ENCODE results near the gene UNC93A.

The UNC93A gene

GRCh38 chr6:167267921-167268401 is 23.2 kb upstream of the UNC93A start:
- no peak for ATAC-seq
- TF ChIP-seq ZC3H10 (CRISPR knock-in tag; IDR thresholded peaks at IDR 0.05) (no peak), SNAI2 (CRISPR knock-in tag; IDR thresholded peaks at IDR 0.05) (no peak), ZFP3 (CRISPR knock-in tag; IDR thresholded peaks at IDR 0.05) (no peak), ESRRG (CRISPR knock-in tag; IDR thresholded peaks at IDR 0.05) (no peak), ZNF8 (CRISPR knock-in tag; IDR thresholded peaks at IDR 0.05) (no peak), PATZ1 (CRISPR knock-in tag; IDR thresholded peaks at IDR 0.05; ENCODE audit: borderline replicate concordance) (no peak), ZFP30 (CRISPR knock-in tag; IDR thresholded peaks at IDR 0.05) (no peak), OSR1 (CRISPR knock-in tag; IDR thresholded peaks at IDR 0.05) (no peak), TOX (CRISPR knock-in tag; IDR thresholded peaks at IDR 0.05; ENCODE audit: borderline replicate concordance) (no peak), ZNF565 (CRISPR knock-in tag; conservative IDR thresholded peaks at IDR 0.05; ENCODE audit: low read depth) (no peak), RARB (CRISPR knock-in tag; IDR thresholded peaks at IDR 0.05) (no peak), TSHZ2 (CRISPR knock-in tag; IDR thresholded peaks at IDR 0.05) (no peak), CSDC2 (CRISPR knock-in tag; IDR thresholded peaks at IDR 0.05) (no peak)

- ATAC-seq, result no peak
- TF ChIP-seq ZFP30 (CRISPR knock-in tag; IDR thresholded peaks at IDR 0.05) (no peak), ZNF8 (CRISPR knock-in tag; IDR thresholded peaks at IDR 0.05) (no peak), ZC3H10 (CRISPR knock-in tag; IDR thresholded peaks at IDR 0.05) (no peak), BACH2 (CRISPR knock-in tag; IDR thresholded peaks at IDR 0.05; ENCODE audit: borderline replicate concordance) (no peak), TCF4 (CRISPR knock-in tag; IDR thresholded peaks at IDR 0.05; ENCODE audit: borderline replicate concordance) (no peak), POU6F1 (CRISPR knock-in tag; IDR thresholded peaks at IDR 0.05; ENCODE audit: borderline replicate concordance, low read depth) (no peak), RARB (CRISPR knock-in tag; IDR thresholded peaks at IDR 0.05) (no peak), CREB5 (CRISPR knock-in tag; IDR thresholded peaks at IDR 0.05; ENCODE audit: low read depth) (no peak), TOX (CRISPR knock-in tag; IDR thresholded peaks at IDR 0.05; ENCODE audit: borderline replicate concordance) (no peak), PATZ1 (CRISPR knock-in tag; IDR thresholded peaks at IDR 0.05; ENCODE audit: borderline replicate concordance) (no peak), TSHZ2 (CRISPR knock-in tag; IDR thresholded peaks at IDR 0.05) (no peak), CSRNP3 (CRISPR knock-in tag; IDR thresholded peaks at IDR 0.05) (no peak), OSR1 (CRISPR knock-in tag; IDR thresholded peaks at IDR 0.05) (no peak)
Observed at GRCh38 chr6:167268683-167269280, 22.3 kb upstream of the UNC93A start.

Measured in SK-N-SH treated with all-trans-retinoic acid at 6 μM for 48 hours (cell line).